ENCODE measurements around the gene PAGR1. TPM values are rescaled to one million over a fixed set of nuclear protein-coding genes. Genes with fewer than 3 reads are reported as not detected.

PAGR1 gene
- total RNA-seq, 1 donor: 19.9 TPM

DNA sequence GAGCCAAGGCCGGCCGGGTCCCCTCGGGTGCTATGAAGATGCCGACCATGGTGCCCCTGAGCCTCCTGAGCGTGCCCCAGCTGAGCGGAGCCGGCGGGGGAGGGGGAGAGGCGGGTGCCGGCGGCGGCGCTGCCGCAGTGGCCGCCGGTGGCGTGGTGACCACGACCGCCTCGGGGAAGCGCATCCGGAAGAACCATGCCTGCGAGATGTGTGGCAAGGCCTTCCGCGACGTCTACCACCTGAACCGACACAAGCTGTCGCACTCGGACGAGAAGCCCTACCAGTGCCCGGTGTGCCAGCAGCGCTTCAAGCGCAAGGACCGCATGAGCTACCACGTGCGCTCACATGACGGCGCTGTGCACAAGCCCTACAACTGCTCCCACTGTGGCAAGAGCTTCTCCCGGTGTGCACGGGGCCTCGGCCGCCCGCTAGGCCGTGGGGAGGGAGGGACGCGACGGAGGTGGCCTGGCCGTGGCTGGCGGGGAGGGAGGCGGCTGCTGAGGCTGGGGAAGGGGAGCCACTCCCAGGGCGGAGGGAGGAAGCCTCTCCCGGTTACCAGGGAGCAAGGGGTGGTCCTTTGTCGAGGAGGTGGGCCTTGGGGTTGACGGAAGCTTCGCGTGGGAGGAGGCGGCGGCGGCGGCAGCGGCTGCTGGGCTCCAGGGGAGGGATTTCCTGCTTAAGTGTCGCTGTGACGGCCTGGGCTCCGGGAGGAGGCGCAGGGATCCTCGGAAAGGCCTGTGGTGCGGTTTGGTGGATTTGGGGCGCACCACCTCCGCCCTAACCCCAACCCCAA is 8.3 kb upstream of the PAGR1 start:
- Histone ChIP-seq H2AFZ (ENCODE audit: low read length) (peak overlapping the region; percentile 40), H3K36me3 (ENCODE audit: insufficient read depth, low read length) (peaks cover 28% of the 10 kb centered on the region), H3K79me2 (ENCODE audit: insufficient read depth, low read length) (peaks cover 19% of the 10 kb centered on the region), H3K4me3 (ENCODE audit: insufficient read depth, low read length) (peak overlapping the region; percentile 71), H3K9me3 (ENCODE audit: low read depth, low read length) (no peaks in the 10 kb centered on the region), H4K20me1 (ENCODE audit: insufficient read depth, low read length) (peaks cover 19% of the 10 kb centered on the region), H3K27me3 (ENCODE audit: insufficient read depth, low read length) (no peaks in the 10 kb centered on the region), H3K4me1 (ENCODE audit: insufficient read depth, low read length) (peaks cover 49% of the 10 kb centered on the region), H3K4me2 (ENCODE audit: insufficient read depth, low read length) (peak overlapping the region; percentile 84), H3K27ac (ENCODE audit: low read depth, low read length) (peak overlapping the region; percentile 70)
- DNase-seq (ENCODE audit: insufficient read length, low spot score, missing footprints): peak; percentile 98
- TF ChIP-seq, protein P1, sequence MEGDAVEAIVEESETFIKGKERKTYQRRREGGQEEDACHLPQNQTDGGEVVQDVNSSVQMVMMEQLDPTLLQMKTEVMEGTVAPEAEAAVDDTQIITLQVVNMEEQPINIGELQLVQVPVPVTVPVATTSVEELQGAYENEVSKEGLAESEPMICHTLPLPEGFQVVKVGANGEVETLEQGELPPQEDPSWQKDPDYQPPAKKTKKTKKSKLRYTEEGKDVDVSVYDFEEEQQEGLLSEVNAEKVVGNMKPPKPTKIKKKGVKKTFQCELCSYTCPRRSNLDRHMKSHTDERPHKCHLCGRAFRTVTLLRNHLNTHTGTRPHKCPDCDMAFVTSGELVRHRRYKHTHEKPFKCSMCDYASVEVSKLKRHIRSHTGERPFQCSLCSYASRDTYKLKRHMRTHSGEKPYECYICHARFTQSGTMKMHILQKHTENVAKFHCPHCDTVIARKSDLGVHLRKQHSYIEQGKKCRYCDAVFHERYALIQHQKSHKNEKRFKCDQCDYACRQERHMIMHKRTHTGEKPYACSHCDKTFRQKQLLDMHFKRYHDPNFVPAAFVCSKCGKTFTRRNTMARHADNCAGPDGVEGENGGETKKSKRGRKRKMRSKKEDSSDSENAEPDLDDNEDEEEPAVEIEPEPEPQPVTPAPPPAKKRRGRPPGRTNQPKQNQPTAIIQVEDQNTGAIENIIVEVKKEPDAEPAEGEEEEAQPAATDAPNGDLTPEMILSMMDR (IDR thresholded peaks at IDR 0.05; ENCODE audit: extremely low read depth, low read depth, low read length): peak; percentile 68

DNA sequence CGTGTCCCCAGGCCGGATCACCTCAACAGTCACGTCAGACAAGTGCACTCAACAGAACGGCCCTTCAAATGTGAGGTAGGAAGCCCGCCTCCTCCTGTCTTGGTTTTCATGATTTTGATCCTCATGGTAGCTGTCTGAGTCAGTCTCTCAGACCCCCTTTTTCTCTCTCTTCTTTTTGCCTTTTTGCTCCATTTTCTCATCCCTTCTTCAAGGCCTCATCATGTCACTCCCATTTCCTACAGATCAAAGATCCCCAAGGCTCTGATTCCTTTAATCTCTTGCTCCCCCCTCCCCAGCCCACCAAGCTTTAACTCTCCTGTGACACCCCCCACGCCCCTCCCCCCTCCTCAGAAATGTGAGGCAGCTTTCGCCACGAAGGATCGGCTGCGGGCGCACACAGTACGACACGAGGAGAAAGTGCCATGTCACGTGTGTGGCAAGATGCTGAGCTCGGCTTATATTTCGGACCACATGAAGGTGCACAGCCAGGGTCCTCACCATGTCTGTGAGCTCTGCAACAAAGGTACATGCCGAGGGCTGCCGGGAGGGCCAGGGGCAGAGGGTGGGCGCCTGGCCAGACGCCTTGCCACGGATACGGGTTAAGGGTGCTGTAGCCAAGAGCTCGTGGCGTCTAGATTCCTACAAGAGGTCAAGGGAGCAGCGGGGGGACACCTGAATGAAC is 7.6 kb upstream of the PAGR1 start:
- Histone ChIP-seq H2AFZ (ENCODE audit: low read length) (peak overlapping the region; percentile 40), H3K79me2 (ENCODE audit: insufficient read depth, low read length) (peaks cover 19% of the 10 kb centered on the region)

DNA sequence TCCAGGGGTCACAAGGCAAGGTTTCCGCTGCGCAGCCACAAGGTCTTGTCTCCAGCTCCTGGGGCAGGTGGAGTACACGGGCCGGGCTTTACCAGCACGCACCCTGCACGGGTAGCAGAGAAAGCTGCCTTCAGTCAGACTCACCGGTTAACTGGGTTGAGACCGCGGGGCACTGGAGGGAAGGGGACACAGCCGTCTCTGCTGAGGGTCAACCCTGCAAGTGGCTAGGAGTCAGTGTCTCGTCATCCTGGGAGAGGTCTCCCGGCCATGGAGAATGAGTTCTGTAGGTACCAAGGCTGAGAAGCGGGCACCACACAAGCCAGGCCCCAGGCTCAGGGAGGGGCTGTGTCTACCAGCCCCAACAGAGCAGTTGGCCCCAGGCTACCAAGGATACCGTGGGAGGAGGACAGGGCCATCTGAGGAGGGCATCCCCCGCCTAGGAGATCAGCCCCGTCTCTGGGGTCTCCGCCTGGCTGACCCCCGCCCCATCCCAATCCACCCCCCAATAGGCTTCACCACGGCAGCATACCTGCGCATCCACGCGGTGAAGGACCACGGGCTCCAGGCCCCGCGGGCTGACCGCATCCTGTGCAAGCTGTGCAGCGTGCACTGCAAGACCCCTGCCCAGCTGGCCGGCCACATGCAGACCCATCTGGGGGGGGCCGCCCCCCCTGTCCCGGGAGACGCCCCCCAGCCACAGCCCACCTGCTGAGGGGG is 6.8 kb upstream of the PAGR1 start:
- Histone ChIP-seq H3K36me3 (ENCODE audit: insufficient read depth, low read length) (peaks cover 18% of the 10 kb centered on the region), H3K4me3 (ENCODE audit: insufficient read depth, low read length) (peak overlapping the region; percentile 71), H3K4me2 (ENCODE audit: insufficient read depth, low read length) (peak overlapping the region; percentile 84), H3K27ac (ENCODE audit: low read depth, low read length) (peak overlapping the region; percentile 70), H4K20me1 (ENCODE audit: insufficient read depth, low read length) (peaks cover 19% of the 10 kb centered on the region), H3K27me3 (ENCODE audit: insufficient read depth, low read length) (no peaks in the 10 kb centered on the region), H2AFZ (ENCODE audit: low read length) (no peak overlapping the region), H3K9me3 (ENCODE audit: low read depth, low read length) (no peaks in the 10 kb centered on the region), H3K4me1 (ENCODE audit: insufficient read depth, low read length) (peaks cover 50% of the 10 kb centered on the region), H3K79me2 (ENCODE audit: insufficient read depth, low read length) (peaks cover 19% of the 10 kb centered on the region)
- DNase-seq (ENCODE audit: insufficient read length, low spot score, missing footprints): peak; percentile 82
- TF ChIP-seq, protein P1 (IDR thresholded peaks at IDR 0.05; ENCODE audit: extremely low read depth, low read depth, low read length): no peak

More for the DNA sequence above, 7.6 kb upstream of the PAGR1 start:
- H3K27ac ChIP-seq (ENCODE audit: low read depth, low read length): peak overlapping the region; percentile 70
- H3K36me3 ChIP-seq (ENCODE audit: insufficient read depth, low read length): peaks cover 22% of the 10 kb centered on the region
- H3K9me3 ChIP-seq (ENCODE audit: low read depth, low read length): no peaks in the 10 kb centered on the region
- no peaks in the 10 kb centered on the region for H3K27me3 ChIP-seq (ENCODE audit: insufficient read depth, low read length)
- H3K4me2 ChIP-seq (ENCODE audit: insufficient read depth, low read length): peak overlapping the region; percentile 84
- TF ChIP-seq, protein P1 (IDR thresholded peaks at IDR 0.05; ENCODE audit: extremely low read depth, low read depth, low read length): no peak
- H3K4me3 ChIP-seq (ENCODE audit: insufficient read depth, low read length): peak overlapping the region; percentile 71
- H4K20me1 ChIP-seq (ENCODE audit: insufficient read depth, low read length): peaks cover 19% of the 10 kb centered on the region
- peaks cover 52% of the 10 kb centered on the region for H3K4me1 ChIP-seq (ENCODE audit: insufficient read depth, low read length)
- DNase-seq (ENCODE audit: insufficient read length, low spot score, missing footprints): peak; percentile 59

Measured in osteoblast (primary cell).